Pancreas (tissue), 10 donors: ENCODE measurements around the gene NBPF12. TPM values are rescaled to one million over a fixed set of nuclear protein-coding genes. Genes with fewer than 3 reads are reported as not detected.
"Not testable (repeated sequence)": the region's sequence is repeated elsewhere in the genome, so short reads cannot be mapped to it uniquely, and the experiment has no call there.

Experiments
- ATAC-seq, 4 donors: fragments of 200-7000 bp; cut with Tn5 transposase; one replicate each; pipeline versions ENCODE4 v1.8.0 to v1.9.1; 2020; ENCODE audit warnings: mild to moderate bottlenecking in 4 of 4, moderate library complexity in 4 of 4
- DNase-seq, 6 donors: peaks; one replicate each; pipeline ENCODE4 v3.0.0-alpha.2; 2020
- FAIRE-seq: peaks from 2 replicates; lab custom pipeline; 2012; peaks lifted over from hg19 to GRCh38; lab: Jason Lieb, UNC
- H3K27ac ChIP-seq, 4 donors: fragments of 200-600 bp; sonication (generic); 1 replicate in 3 of 4; 2 replicates in 1 of 4; pipeline versions ENCODE4 v1.5.0 to v1.8.0; 2020
- H3K27me3 ChIP-seq, 4 donors: fragments of 200-600 bp; one replicate each; pipeline ENCODE4 v1.8.0; 2021
- H3K36me3 ChIP-seq, 3 donors: fragments of 200-600 bp; sonication (generic) in 1 of 3; one replicate each; pipeline versions ENCODE4 v1.5.0 to v1.8.0; 2020 to 2021
- H3K4me1 ChIP-seq, 3 donors: fragments of 200-600 bp; one replicate each; pipeline ENCODE4 v1.8.0; 2021
- H3K4me3 ChIP-seq, 4 donors: fragments of 200-600 bp; sonication (generic) in 2 of 4; one replicate each; pipeline versions ENCODE4 v1.5.0 to v1.8.0; 2020 to 2021
- H3K9me3 ChIP-seq, 4 donors: fragments of 200-600 bp; one replicate each; pipeline ENCODE4 v1.8.0; 2021
- CTCF ChIP-seq, 4 donors: fragments of 200-600 bp; sonication (generic) in 3 of 4; IDR thresholded peaks; one replicate each; pipeline versions ENCODE4 v1.5.0 to v1.8.0; 2021; ENCODE audit warnings: antibody characterized with exemption in 4 of 4
- WGBS, 2 donors: extraction: QIAGEN DNeasy Blood & Tissue Kit; methylation state at CpG; one replicate each; pipeline ENCODE4 v1.1.7; 2013; 5-methylcytosine and 5-hydroxymethylcytosine counted together
- intact Hi-C, 3 donors: fragments of 100-400 bp; cut with DNase I; formaldehyde crosslinking; loops; one replicate each; pipeline versions ENCODE4 v1.11.1 to v1.14.2; 2022
- polyA plus RNA-seq, 2 donors: library from polyadenylated mRNA; stranded (reverse); fragments of 200-250 nt; gene quantifications; one replicate each; pipeline ENCODE4 v1.2.3, GENCODE V29; 2013
- total RNA-seq, 6 donors: library from RNA; stranded (reverse); fragmentation: NEBNext Ultra II Directional in 4 of 6; extraction: Animal tissue kit (Norgen Biotek cat#: 25700) in 4 of 6; gene quantifications; one replicate each; pipeline versions ENCODE4 v1.2.1 to v1.2.4, GENCODE V29; 2021 to 2023
- donor health status: healthy with polysubstance abuse.
- donor health status: DM: no; HTN: no; CAD: no; lungs with moderate emphysema.
- donor health status: DM: no; HTN: no; CAD: no.
- donor health status: control.
- donor health status: control.
- donor health status: Bipolar disorder and iron deficiency.
- donor health status: DM: yes; HTN: yes; CAD: no.
- donor health status: DM: no; HTN: no; CAD: no.
- donor health status: DM: no; HTN: no; CAD: no.
- donor health status: DM: yes; HTN: yes; CAD: no.

NBPF12 gene
- total and polyA plus RNA-seq, 8 donors, result 4.6 to 11.2 (median 8.4) TPM

- ATAC-seq, FAIRE-seq, H3K36me3 ChIP-seq, intact Hi-C loops, H3K4me3 ChIP-seq, H3K27ac ChIP-seq, H3K4me1 ChIP-seq, DNase-seq, H3K27me3 ChIP-seq, H3K9me3 ChIP-seq: not testable (repeated sequence)
- 60 to 71% methylated on average over 2 of the region's 2 CpGs for WGBS, 2 donors
Measured at GRCh38 chr1:146987502-146987901, 49.4 kb downstream of the NBPF12 start.

GRCh38 chr1:146989455-146989854, 51.3 kb downstream of the NBPF12 start:
- H3K4me1 ChIP-seq, intact Hi-C loops, H3K36me3 ChIP-seq, H3K27me3 ChIP-seq, FAIRE-seq, DNase-seq, ATAC-seq, H3K4me3 ChIP-seq, H3K27ac ChIP-seq, H3K9me3 ChIP-seq: not testable (repeated sequence)
- 89 to 93% methylated on average over 3 of the region's 3 CpGs for WGBS, 2 donors

- H3K27me3 ChIP-seq, intact Hi-C loops, ATAC-seq, DNase-seq, H3K9me3 ChIP-seq, H3K27ac ChIP-seq, H3K36me3 ChIP-seq, H3K4me3 ChIP-seq, H3K4me1 ChIP-seq, FAIRE-seq: not testable (repeated sequence)
- WGBS, 2 donors, result 92% methylated on average over 1 of the region's 1 CpG; no CpG with 5 or more reads in 1 of the 2 donors
Measured at GRCh38 chr1:147008495-147008894, 70.4 kb downstream of the NBPF12 start.

- H3K4me3 ChIP-seq, H3K4me1 ChIP-seq, FAIRE-seq, intact Hi-C loops, H3K27me3 ChIP-seq, H3K36me3 ChIP-seq, ATAC-seq, H3K27ac ChIP-seq, H3K9me3 ChIP-seq, DNase-seq: not testable (repeated sequence)
- WGBS, 2 donors, result 79 to 89% methylated on average over 4 of the region's 4 CpGs
Measured at GRCh38 chr1:147026975-147027374, 88.9 kb downstream of the NBPF12 start.

GRCh38 chr1:147030066-147030653, 92.0 kb downstream of the NBPF12 start:
- H3K4me3 ChIP-seq, H3K36me3 ChIP-seq, ATAC-seq, H3K27ac ChIP-seq, FAIRE-seq, H3K9me3 ChIP-seq, DNase-seq, H3K4me1 ChIP-seq, intact Hi-C loops, H3K27me3 ChIP-seq: not testable (repeated sequence)
- 61 to 62% methylated on average over 4 of the region's 4 CpGs for WGBS, 2 donors

GRCh38 chr1:147039916-147040315, 101.8 kb downstream of the NBPF12 start:
- no peak for FAIRE-seq
- H3K9me3 ChIP-seq, result no peaks in the 10 kb centered on the region
- no peak overlapping the region for H3K4me3 ChIP-seq
- no peak for TF ChIP-seq CTCF (IDR thresholded peaks at IDR 0.05)
- no peak overlapping the region for H3K27ac ChIP-seq
- ATAC-seq, result no peak
- no peaks in the 10 kb centered on the region for H3K27me3 ChIP-seq
- WGBS, 2 donors, result 77 to 91% methylated on average over 3 of the region's 3 CpGs
- no peaks in the 10 kb centered on the region for H3K4me1 ChIP-seq
- intact Hi-C loops, result no loop called here
- H3K36me3 ChIP-seq, result no peaks in the 10 kb centered on the region
- DNase-seq, result no peak

- DNase-seq, H3K36me3 ChIP-seq, H3K4me3 ChIP-seq, FAIRE-seq, H3K27me3 ChIP-seq, H3K9me3 ChIP-seq, ATAC-seq, H3K4me1 ChIP-seq, H3K27ac ChIP-seq, intact Hi-C loops: not testable (repeated sequence)
- 81 to 83% methylated on average over 3 of the region's 3 CpGs for WGBS, 2 donors
Measured at GRCh38 chr1:147042891-147043290, 104.8 kb downstream of the NBPF12 start.

GRCh38 chr1:147044511-147044910, 106.4 kb downstream of the NBPF12 start:
- H3K36me3 ChIP-seq, H3K4me1 ChIP-seq, H3K9me3 ChIP-seq, H3K27ac ChIP-seq, ATAC-seq, DNase-seq, FAIRE-seq, H3K4me3 ChIP-seq, H3K27me3 ChIP-seq, intact Hi-C loops: not testable (repeated sequence)

Other genes starting within 250 kb of the NBPF12 start
- 10 to 100 TPM in 5 of 6 donors, 1 to 10 TPM in 1; 6.3 to 15.1 (median 12.3) TPM for gene PRKAB2, start 234.1 kb downstream of the NBPF12 start, total RNA-seq
- 1 to 10 TPM; 6.5 to 8.1 TPM for gene PRKAB2, start 234.1 kb downstream of the NBPF12 start, polyA plus RNA-seq